ENCODE measurements around the gene ENDOG.

DNA sequence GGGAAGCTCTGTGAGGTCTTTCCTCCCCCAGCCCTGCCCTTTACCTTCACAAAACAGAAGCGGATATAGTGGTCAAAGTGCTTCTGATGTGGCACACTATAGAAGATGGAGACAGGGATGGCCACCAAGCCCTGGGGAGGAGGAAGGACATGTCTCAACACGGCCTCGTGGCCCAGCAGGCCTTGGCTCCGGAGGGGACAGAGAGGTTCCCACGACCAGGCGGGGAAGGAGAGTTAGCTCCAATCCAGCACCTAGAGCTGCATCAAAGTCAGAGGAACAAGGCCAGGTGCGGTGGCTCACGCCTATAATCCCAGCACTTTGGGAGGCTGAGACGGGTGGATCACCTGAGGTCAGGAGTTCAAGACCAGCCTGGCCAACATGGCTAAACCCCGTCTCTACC, 15.4 kb downstream of the ENDOG start:
- TF ChIP-seq CTCF (IDR thresholded peaks at IDR 0.05; ENCODE audit: low read depth, low read length) (no peak), POLR2A (IDR thresholded peaks at IDR 0.05; ENCODE audit: extremely low read depth, insufficient read length) (no peak)
